HepG2 (cell line): ENCODE measurements around the gene EWSR1. TPM values are rescaled to one million over a fixed set of nuclear protein-coding genes. Genes with fewer than 3 reads are reported as not detected.

Source experiments
- ATAC-seq: fragments of 200-7000 bp; cut with Tn5 transposase; 3 replicates; pipeline ENCODE4 v1.9.1; 2020; ENCODE audit warnings: mild to moderate bottlenecking, moderate library complexity
- BruUV-seq: library from RNA; stranded (reverse); fragments of 400-500 nt; replicated peaks from 2 replicates; lab custom pipeline; 2021; lab: Mats Ljungman, UMichigan
- CTCF ChIA-PET: fragments of 300-600 bp; formaldehyde crosslinking; extraction: SDS; loops from one replicate; lab custom pipeline; 2021; ENCODE audit warnings: low total read pairs, inconsistent platforms, low intra/inter-chr PET ratio; lab: Yijun Ruan, JAX
- POLR2A ChIA-PET: fragments of 350-600 bp; sonication (Branson Sonifier 250); formaldehyde crosslinking; loops from one replicate; lab custom pipeline; 2020; ENCODE audit warnings: antibody characterized with exemption, inconsistent platforms; lab: Yijun Ruan, JAX
- DNase-seq: peaks from one replicate; pipeline ENCODE4 v3.0.0-alpha.2; 2015; ENCODE audit warnings: low spot score
- FAIRE-seq: peaks from 3 replicates; lab custom pipeline; 2011; peaks lifted over from hg19 to GRCh38; lab: Jason Lieb, UNC
- H2AFZ ChIP-seq: one replicate; pipeline ENCODE4 v1.6.1; 2011; ENCODE audit warnings: low read length, inconsistent platforms
- H3K27ac ChIP-seq: fragments of 300-600 bp; 3 replicates; pipeline ENCODE4 v1.8.0; 2011; ENCODE audit warnings: mixed run types, mild to moderate bottlenecking, mixed read lengths, low read length, inconsistent platforms; ENCODE audit not compliant: insufficient read depth; ENCODE audit errors: extremely low read length
- H3K27me3 ChIP-seq, 2 experiments: fragments of 200-600 bp in 1 of 2; 2 replicates in 1 of 2; 3 replicates in 1 of 2; pipeline versions ENCODE4 v1.6.0 to v1.8.0; 2011; ENCODE audit warnings: low read length in 2 of 2, mild to moderate bottlenecking in 2 of 2, moderate library complexity in 2 of 2, inconsistent platforms in 1 of 2; ENCODE audit not compliant: insufficient read depth in 2 of 2, control insufficient read depth in 1 of 2
- H3K36me3 ChIP-seq, 2 experiments: fragments of 200-600 bp in 1 of 2; replicated peaks in 1 of 2; 2 replicates in 1 of 2; 3 replicates in 1 of 2; pipeline versions ENCODE4 v1.5.1 to v1.8.0; 2011; ENCODE audit warnings: low read length in 2 of 2, inconsistent platforms in 1 of 2; ENCODE audit not compliant: insufficient read depth in 2 of 2, control insufficient read depth in 1 of 2
- H3K4me1 ChIP-seq: 2 replicates; pipeline ENCODE4 v1.5.1; 2012; ENCODE audit warnings: low read length, inconsistent platforms; ENCODE audit not compliant: insufficient read depth
- H3K4me2 ChIP-seq: 2 replicates; pipeline ENCODE4 v1.6.0; 2011; ENCODE audit warnings: low read depth, low read length, inconsistent platforms
- H3K4me3 ChIP-seq, 3 experiments: fragments of 200-600 bp in 1 of 3; sonication (generic), shearing (Covaris generic) in 1 of 3; replicated peaks in 1 of 3; 2 replicates each; pipeline ENCODE4 v1.5.1; 2011 to 2016; ENCODE audit warnings: low read length in 3 of 3, inconsistent platforms in 2 of 3, low read depth in 2 of 3, mild to moderate bottlenecking in 2 of 3, control low read depth in 1 of 3, mixed read lengths in 1 of 3; ENCODE audit not compliant: insufficient read depth in 1 of 3
- H3K79me2 ChIP-seq: one replicate; pipeline ENCODE4 v1.6.1; 2011; ENCODE audit warnings: low read length, inconsistent platforms; ENCODE audit not compliant: insufficient read depth
- H3K9ac ChIP-seq: 2 replicates; pipeline ENCODE4 v1.6.0; 2011; ENCODE audit warnings: mild to moderate bottlenecking, low read depth, low read length, inconsistent platforms; ENCODE audit not compliant: insufficient read depth
- H3K9me3 ChIP-seq: 2 replicates; pipeline ENCODE4 v1.5.1; 2012; ENCODE audit warnings: mild to moderate bottlenecking, low read length
- H4K20me1 ChIP-seq: 2 replicates; pipeline ENCODE4 v1.6.0; 2011; ENCODE audit warnings: inconsistent platforms, mild to moderate bottlenecking, low read length, moderate library complexity; ENCODE audit not compliant: insufficient read depth
- EHMT2 ChIP-seq: fragments of 200-600 bp; sonication (generic); IDR thresholded peaks from 2 replicates; pipeline ENCODE4 v1.7.0; 2017; ENCODE audit warnings: antibody characterized with exemption, low read depth, low read length, borderline replicate concordance
- HNRNPUL1 ChIP-seq: fragments of 200-400 bp; formaldehyde crosslinking; IDR thresholded peaks from 2 replicates; pipeline ENCODE4 v1.6.1; 2017; ENCODE audit warnings: low read depth, mild to moderate bottlenecking, low read length, moderate library complexity
- KDM5B ChIP-seq: sonication (generic); formaldehyde crosslinking; IDR thresholded peaks from 2 replicates; pipeline ENCODE4 v1.4.0; 2020; ENCODE audit warnings: missing genetic modification reagents, mild to moderate bottlenecking, borderline replicate concordance
- KLF11 ChIP-seq: IDR thresholded peaks from 2 replicates; pipeline ENCODE4 v1.6.1; 2016; ENCODE audit warnings: missing compliant biosample characterization
- POLR2G ChIP-seq: fragments of 200-400 bp; formaldehyde crosslinking; IDR thresholded peaks from 2 replicates; pipeline ENCODE4 v1.6.1; 2018; ENCODE audit warnings: mild to moderate bottlenecking, low read depth, low read length, moderate library complexity
- ZFP62 ChIP-seq: sonication (generic); formaldehyde crosslinking; IDR thresholded peaks from 2 replicates; pipeline ENCODE4 v1.4.0; 2020; ENCODE audit warnings: missing genetic modification reagents
- ZNF253 ChIP-seq: sonication (generic); formaldehyde crosslinking; IDR thresholded peaks from 2 replicates; pipeline ENCODE4 v1.8.0; 2022; ENCODE audit warnings: mild to moderate bottlenecking, missing genetic modification reagents, borderline replicate concordance
- ZNF350 ChIP-seq: sonication (generic); formaldehyde crosslinking; IDR thresholded peaks from 2 replicates; pipeline ENCODE4 v1.4.0; 2020; ENCODE audit warnings: mild to moderate bottlenecking, low read depth, missing genetic modification reagents, borderline replicate concordance
- WGBS: methylation state at CpG from one replicate; pipeline ENCODE4 v1.1.6; 2017; ENCODE audit warnings: low lambda C conversion rate; 5-methylcytosine and 5-hydroxymethylcytosine counted together
- in situ Hi-C: cut with HindIII; loops from 2 replicates; pipeline ENCODE4 v1.10.0; 2017; ENCODE audit warnings: low pct_unique_long_range_greater_than_20kb; ENCODE audit not compliant: extremely low pct_ligation_motif_present
- intact Hi-C: fragments of 100-400 bp; cut with micrococcal nuclease; formaldehyde crosslinking; loops from one replicate; pipeline ENCODE4 v1.10.0; 2022; ENCODE audit not compliant: unreplicated experiment
- polyA plus RNA-seq, 8 experiments: library from polyadenylated mRNA; depleted of rRNA in 3 of 8; stranded (reverse) in 7 of 8; unstranded in 1 of 8; fragments of >200 nt; fragmentation: Illumina TruSeq in 4 of 8; extraction: Trizol in 4 of 8; gene quantifications; 2 replicates each; pipeline versions ENCODE4 v1.2.1 to v1.2.3, GENCODE V29; 2011 to 2016; ENCODE audit warnings: low read depth in 4 of 8, missing spikeins in 1 of 8, mixed read lengths in 1 of 8; ENCODE audit not compliant: insufficient read depth in 1 of 8
- total RNA-seq, 5 experiments: library from RNA; depleted of rRNA; stranded (reverse); fragments of >200 nt; fragmentation: Illumina TruSeq; extraction: Trizol; gene quantifications; 2 replicates each; pipeline ENCODE4 v1.2.3, GENCODE V29; 2016; ENCODE audit warnings: low read depth in 1 of 5
- TF ChIP-seq, protein P1 (sequence below): sonication (generic); formaldehyde crosslinking; IDR thresholded peaks from 2 replicates; pipeline ENCODE4 v1.8.0; 2022; ENCODE audit warnings: missing genetic modification reagents, mild to moderate bottlenecking, moderate library complexity, borderline replicate concordance
- TF ChIP-seq, protein P2 (sequence below): sonication (generic); formaldehyde crosslinking; IDR thresholded peaks from 2 replicates; pipeline ENCODE4 v1.5.0; 2020; ENCODE audit warnings: missing genetic modification reagents
- TF ChIP-seq, protein P3 (sequence below): sonication (generic); formaldehyde crosslinking; IDR thresholded peaks from 2 replicates; pipeline ENCODE4 v1.8.1; 2023; ENCODE audit warnings: mild to moderate bottlenecking, missing genetic modification reagents
- TF ChIP-seq, protein P4 (sequence below): sonication (generic); formaldehyde crosslinking; IDR thresholded peaks from 2 replicates; pipeline ENCODE4 v1.5.0; 2020; ENCODE audit warnings: missing genetic modification reagents, mild to moderate bottlenecking, borderline replicate concordance

EWSR1 gene
- total and polyA plus RNA-seq, 2 of the 13 experiments (the other 11 are each of a cell fraction or from before 2014, with no cell fraction given) = 211 to 326 TPM

DNA sequence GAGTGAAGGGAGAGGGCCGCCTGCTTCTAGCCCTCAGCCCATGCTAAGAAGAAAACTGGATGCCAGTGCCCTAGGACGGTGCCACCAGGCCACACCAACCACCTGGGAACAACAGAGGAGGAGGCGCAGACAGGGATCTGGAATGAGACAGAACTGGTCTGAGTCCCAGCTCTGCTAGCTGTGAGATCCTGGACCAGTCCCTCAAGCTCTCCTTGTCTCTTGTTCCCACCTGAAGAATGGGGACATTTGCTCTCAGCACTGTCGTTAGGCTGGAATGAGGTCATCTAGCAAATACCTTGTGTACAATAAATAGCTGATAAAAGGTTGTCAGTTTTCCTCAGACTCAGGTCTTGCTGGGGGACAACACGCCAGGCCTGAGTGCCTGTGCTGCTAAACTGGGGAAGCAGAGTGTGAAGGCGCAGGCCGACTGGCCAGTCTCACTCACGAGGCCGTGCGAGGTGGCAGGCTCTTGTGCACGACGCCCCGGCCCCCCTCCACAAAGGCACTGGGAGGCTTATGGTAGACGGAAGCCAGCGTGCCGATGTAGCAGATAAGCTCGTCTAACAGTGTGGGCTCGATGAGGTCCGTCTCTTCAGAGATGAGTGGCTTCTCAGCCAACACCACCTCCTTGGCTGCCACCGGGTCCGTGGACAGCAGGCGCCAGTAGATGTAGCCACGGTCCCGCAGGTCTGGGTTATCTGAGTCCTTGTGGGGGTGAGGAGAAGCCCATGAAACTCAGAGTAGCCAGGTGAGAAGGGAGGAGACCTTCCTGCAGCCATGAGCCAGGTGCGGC, 73.2 kb downstream of the EWSR1 start (continued):
- TF ChIP-seq, protein P1, sequence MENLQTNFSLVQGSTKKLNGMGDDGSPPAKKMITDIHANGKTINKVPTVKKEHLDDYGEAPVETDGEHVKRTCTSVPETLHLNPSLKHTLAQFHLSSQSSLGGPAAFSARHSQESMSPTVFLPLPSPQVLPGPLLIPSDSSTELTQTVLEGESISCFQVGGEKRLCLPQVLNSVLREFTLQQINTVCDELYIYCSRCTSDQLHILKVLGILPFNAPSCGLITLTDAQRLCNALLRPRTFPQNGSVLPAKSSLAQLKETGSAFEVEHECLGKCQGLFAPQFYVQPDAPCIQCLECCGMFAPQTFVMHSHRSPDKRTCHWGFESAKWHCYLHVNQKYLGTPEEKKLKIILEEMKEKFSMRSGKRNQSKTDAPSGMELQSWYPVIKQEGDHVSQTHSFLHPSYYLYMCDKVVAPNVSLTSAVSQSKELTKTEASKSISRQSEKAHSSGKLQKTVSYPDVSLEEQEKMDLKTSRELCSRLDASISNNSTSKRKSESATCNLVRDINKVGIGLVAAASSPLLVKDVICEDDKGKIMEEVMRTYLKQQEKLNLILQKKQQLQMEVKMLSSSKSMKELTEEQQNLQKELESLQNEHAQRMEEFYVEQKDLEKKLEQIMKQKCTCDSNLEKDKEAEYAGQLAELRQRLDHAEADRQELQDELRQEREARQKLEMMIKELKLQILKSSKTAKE (CRISPR knock-in tag) = no peak
- no peak for TF ChIP-seq KLF11 (CRISPR knock-in tag)
- TF ChIP-seq ZNF253 = no peak
- no peak for TF ChIP-seq KDM5B (CRISPR knock-in tag)
- TF ChIP-seq, protein P2, sequence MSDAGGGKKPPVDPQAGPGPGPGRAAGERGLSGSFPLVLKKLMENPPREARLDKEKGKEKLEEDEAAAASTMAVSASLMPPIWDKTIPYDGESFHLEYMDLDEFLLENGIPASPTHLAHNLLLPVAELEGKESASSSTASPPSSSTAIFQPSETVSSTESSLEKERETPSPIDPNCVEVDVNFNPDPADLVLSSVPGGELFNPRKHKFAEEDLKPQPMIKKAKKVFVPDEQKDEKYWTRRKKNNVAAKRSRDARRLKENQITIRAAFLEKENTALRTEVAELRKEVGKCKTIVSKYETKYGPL = no peak
- no peak for TF ChIP-seq EHMT2
- no peak for TF ChIP-seq POLR2G
- TF ChIP-seq, protein P3, sequence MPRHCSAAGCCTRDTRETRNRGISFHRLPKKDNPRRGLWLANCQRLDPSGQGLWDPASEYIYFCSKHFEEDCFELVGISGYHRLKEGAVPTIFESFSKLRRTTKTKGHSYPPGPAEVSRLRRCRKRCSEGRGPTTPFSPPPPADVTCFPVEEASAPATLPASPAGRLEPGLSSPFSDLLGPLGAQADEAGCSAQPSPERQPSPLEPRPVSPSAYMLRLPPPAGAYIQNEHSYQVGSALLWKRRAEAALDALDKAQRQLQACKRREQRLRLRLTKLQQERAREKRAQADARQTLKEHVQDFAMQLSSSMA = no peak

DNA sequence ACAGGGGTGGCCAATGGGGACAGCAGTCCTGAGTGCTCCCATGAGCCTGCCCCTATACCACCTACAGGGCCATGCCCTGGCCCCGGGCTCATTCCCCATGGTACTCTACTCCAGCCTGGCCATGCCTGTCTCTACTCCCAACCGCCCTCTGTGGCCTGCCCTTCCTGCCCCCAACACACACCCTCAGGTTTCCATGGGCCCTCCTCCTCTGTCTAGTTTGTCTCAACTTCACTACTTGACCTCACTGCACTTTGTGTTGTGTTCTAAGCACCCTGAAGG, 73.7 kb downstream of the EWSR1 start:
- 79% methylated on average over 2 of the region's 2 CpGs for WGBS
- CTCF ChIA-PET = no interaction called here
- POLR2A ChIA-PET = no interaction called here
- H3K36me3 ChIP-seq = peaks cover 21 to 46% of the 10 kb centered on the region in 2 experiments; a peak in 4 of 5 replicates
- H3K4me1 ChIP-seq = peaks cover 32% of the 10 kb centered on the region
- H3K9me3 ChIP-seq = no peaks in the 10 kb centered on the region
- H3K27me3 ChIP-seq = no peaks in the 10 kb centered on the region
- no TSS peak for BruUV-seq
- in situ Hi-C loops = no loop called here
- no peaks in the 10 kb centered on the region for H3K79me2 ChIP-seq
- H3K27ac ChIP-seq = peak overlapping the region; percentile 54
- DNase-seq = no peak
- H3K9ac ChIP-seq = peak overlapping the region; percentile 38; the same call in 1 of the 2 replicates
- peak; percentile 6; the same call in 1 of the 2 replicates for TF ChIP-seq ZNF350
- TF ChIP-seq ZFP62 = no peak
- TF ChIP-seq, protein P4, sequence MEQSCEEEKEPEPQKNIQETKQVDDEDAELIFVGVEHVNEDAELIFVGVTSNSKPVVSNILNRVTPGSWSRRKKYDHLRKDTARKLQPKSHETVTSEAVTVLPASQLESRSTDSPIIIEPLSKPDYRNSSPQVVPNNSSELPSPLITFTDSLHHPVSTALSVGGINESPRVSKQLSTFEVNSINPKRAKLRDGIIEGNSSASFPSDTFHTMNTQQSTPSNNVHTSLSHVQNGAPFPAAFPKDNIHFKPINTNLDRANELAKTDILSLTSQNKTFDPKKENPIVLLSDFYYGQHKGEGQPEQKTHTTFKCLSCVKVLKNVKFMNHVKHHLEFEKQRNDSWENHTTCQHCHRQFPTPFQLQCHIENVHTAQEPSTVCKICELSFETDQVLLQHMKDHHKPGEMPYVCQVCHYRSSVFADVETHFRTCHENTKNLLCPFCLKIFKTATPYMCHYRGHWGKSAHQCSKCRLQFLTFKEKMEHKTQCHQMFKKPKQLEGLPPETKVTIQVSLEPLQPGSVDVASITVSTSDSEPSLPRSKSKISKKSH = no peak
- no peak for TF ChIP-seq HNRNPUL1
- TF ChIP-seq, all 625 proteins: peak for 1
- Histone ChIP-seq H3K4me2 (peak overlapping the region; percentile 56), H4K20me1 (no peaks in the 10 kb centered on the region), H3K4me3 (no peak overlapping the region), H2AFZ (no peak overlapping the region)
- intact Hi-C loops = no loop called here
- ATAC-seq = no peak
- FAIRE-seq = no peak
